ENCODE data around the gene FBXO8. TPM values are rescaled to one million over a fixed set of nuclear protein-coding genes. Genes with fewer than 3 reads are reported as not detected.

Gene FBXO8
- total RNA-seq, 1 donor from 2014 or later = 24.1 TPM

GRCh38 chr4:174254613-174255012 is 28.9 kb downstream of the FBXO8 start:
- DNase-seq (ENCODE audit: low spot score in 2 of 2) = no peak
- no peak for FAIRE-seq

DNA sequence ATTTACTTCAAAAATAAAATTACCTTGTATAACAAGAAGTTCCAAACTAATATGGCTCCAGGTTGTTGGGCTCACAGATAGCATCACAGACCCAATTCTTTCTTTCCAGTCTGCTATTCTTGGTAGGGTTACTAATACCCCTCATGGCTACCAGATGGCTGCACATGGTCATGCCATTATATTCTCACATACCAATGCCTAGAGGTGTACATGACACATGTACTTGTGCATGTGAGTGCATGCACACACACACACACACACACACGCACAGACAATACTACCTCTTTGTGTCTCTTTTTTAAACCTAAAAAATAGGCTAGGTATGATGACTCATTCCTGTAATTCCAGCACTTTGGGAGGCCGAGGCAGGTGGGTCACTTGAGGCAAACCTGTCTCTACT is 31.1 kb downstream of the FBXO8 start:
- FAIRE-seq = no peak

GRCh38 chr4:174248407-174248806 is 35.1 kb downstream of the FBXO8 start:
- FAIRE-seq = no peak
- no peak for DNase-seq (ENCODE audit: low spot score in 2 of 2)

More for the DNA sequence above, 31.1 kb downstream of the FBXO8 start:
- DNase-seq (ENCODE audit: low spot score in 2 of 2) = no peak

DNA sequence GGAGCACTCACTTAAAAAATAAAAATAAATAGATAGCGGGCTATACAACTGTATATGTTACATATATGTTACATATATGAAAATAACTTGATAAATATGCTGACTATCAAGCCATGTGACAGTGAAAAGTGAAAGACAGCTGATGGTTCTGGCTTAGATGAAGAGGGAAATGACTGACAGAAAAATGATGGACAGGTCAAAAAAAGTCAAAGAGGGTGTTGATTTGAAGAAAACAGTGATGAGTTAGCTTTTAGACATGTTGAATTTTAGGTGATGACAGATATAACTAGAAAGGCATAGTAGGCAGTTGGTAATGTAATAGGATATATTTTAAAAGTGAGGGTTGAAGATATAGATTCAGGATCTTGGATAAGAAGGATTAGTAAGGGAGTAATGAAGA is 37.8 kb downstream of the FBXO8 start:
- FAIRE-seq (no peak), DNase-seq (ENCODE audit: low spot score in 2 of 2) (no peak)

DNA sequence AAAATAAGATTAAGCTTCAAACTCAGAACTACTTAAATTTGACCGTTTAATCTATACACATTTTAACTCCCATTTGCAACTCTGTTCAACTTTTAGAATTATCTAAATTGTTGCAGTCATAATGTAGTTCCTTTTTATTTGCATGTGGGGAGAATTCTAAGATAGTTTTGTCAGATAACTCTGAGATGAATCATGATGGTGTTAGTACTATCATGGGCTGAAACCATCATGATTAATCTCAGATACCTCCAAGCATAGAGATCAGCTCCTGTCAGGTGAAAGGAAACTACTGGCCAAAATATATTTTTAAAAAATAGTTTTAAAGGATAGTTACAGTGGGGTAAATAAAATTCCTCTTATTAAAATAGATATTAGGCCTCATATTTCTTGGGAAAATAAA is 39.0 kb downstream of the FBXO8 start:
- FAIRE-seq = no peak

GRCh38 chr4:174241162-174241561 is 42.3 kb downstream of the FBXO8 start:
- FAIRE-seq (no peak), DNase-seq (ENCODE audit: low spot score in 2 of 2) (no peak)

More for the DNA sequence above, 39.0 kb downstream of the FBXO8 start:
- DNase-seq (ENCODE audit: low spot score in 2 of 2) = no peak

GRCh38 chr4:174236359-174236758 is 47.1 kb downstream of the FBXO8 start:
- no peak for FAIRE-seq

DNA sequence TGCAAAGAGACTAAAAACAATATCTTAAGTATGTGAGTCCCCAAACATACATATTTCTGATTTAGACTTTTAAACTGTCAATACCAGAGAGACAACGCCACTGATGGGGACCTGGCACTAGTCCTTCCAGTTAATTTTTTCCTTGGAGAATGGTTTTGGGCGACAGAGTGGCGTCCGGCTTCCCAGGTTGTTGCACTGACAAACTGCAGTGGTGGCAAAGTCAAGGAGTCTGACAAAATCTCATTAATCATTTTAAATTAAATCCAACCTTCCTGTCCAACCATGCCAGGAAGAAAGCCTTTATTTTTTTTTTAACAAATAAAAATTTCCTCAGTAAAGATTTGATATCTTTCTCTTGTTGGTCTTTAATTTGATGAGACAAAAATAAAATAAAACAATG is 52.8 kb downstream of the FBXO8 start:
- no peak for FAIRE-seq
- no peak for DNase-seq (ENCODE audit: low spot score in 2 of 2)

More at GRCh38 chr4:174236359-174236758, 47.1 kb downstream of the FBXO8 start:
- no peak for DNase-seq (ENCODE audit: low spot score in 2 of 2)

DNA sequence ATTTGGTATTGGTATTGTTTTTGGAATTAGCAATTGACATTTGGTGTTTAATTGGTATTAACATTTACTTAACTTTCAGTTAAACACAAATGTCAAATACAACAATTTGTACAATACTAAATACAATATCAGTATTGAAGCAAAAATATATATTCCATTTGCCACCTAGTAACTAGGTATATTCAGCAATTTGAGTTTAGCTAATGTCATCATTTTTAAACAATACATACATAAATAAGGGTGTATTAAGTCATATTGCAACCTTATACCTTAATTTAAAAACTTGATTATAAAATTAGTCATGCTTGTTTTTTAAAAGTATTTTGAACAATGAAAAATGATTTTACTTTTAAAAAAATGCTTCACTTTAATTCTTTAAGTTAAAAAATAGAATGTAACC is 53.3 kb downstream of the FBXO8 start:
- FAIRE-seq = peak; percentile 58
- no peak for DNase-seq (ENCODE audit: low spot score in 2 of 2)

- FAIRE-seq = no peak
- DNase-seq (ENCODE audit: low spot score in 2 of 2) = no peak
These were observed 54.5 kb downstream of the FBXO8 start for GRCh38 chr4:174228988-174229387.

GRCh38 chr4:174225349-174226049 is 58.0 kb downstream of the FBXO8 start:
- no peak for FAIRE-seq

DNA sequence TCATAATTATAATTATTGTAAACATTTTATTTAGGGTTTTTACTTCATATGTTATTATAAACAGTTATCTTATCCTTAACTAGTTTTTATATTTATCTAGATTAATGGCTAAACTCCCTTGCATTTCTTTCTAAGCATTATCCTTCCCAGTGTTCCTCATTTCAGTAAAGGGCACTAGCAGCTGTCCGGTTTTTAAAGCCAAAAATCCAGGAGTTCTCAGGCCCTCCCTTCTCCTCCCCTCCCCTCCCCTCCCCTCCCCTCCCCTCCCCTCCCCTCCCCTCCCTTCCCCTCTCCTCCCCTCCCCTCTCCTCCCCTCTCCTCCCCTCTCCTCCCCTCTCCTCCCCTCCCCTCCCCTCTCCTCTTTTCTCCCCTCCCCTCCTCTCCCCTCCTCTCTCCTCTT is 58.9 kb downstream of the FBXO8 start:
- DNase-seq (ENCODE audit: low spot score in 2 of 2) (no peak), FAIRE-seq (no peak)

More at GRCh38 chr4:174225349-174226049, 58.0 kb downstream of the FBXO8 start:
- no peak for DNase-seq (ENCODE audit: low spot score in 2 of 2)

GRCh38 chr4:174222266-174222872 is 61.1 kb downstream of the FBXO8 start:
- DNase-seq (ENCODE audit: low spot score in 2 of 2) (no peak), FAIRE-seq (no peak)

DNA sequence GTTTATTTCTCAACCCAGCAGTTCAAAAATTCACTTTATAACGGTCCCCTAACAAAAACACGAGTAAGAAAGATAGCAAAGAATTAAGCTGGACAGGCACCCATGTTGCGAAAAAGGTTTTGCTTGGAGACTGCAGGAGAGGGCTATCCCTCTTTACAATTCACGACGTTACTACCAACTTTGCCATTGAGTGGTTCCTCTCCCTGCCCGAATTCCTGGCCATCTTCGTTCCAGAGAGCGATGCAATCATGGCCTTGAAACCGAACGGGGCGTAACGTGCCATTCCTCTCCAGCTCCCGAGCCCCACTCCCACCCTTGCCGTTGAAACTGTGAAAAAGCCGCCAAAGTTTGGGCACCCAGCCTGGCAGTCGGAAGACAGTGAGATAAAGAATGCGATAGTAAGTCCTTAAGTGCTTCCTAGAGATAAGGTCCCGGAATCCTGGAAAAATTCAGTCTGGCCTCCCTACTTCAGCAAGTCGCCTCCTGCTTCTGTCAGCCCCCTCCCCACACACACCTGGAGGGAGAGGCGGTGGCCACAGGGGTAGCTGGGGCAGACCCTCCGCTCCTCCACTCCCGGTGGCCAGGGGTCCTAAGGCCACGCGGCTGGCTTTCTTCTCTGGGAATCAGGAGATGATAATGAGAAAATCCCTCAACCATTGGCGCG is 65.2 kb downstream of the FBXO8 start:
- DNase-seq (ENCODE audit: low spot score in 2 of 2) (no peak), FAIRE-seq (no peak)

DNA sequence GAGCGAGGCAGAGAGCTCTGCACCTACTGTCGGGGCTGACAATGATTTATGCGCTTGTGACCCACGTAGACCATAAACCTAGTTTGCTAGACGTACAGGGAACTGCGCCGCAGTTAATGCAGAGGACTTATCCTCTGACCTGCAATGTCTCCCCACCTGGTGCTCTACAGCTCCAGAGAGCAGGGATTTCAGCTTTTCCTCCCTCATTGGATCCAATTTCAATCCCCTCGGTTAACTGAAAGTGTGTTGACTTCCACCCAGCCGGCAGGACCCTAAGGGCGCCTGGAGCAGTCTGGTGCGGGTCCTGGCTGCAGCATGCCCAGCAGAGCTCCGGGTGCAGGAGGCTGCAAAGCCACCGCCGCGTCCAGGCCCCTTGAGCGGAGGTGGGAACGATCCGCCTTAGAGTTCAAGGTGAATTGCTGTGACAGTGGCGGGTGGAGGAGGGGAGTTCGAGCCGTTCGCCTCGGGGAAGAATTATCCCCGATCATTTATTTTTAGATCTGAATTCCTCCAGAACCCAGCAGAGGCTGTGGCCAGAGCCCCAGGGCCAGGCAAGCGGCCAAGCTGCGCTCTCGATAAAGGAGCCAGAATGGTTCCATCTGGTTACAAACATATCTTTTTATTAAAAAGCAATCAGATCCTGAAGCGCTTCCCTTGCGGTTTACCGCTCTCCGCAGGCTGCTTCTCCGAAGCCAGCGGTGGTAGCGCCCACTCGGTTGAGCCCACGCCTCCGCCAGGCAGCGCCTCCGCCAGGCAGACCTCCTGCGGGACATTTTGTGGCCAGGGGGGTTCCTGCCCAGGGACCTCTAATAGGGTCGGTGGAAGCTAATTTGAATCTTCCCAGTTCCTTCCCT is 66.0 kb downstream of the FBXO8 start:
- DNase-seq (ENCODE audit: low spot score in 2 of 2) = no peak
- FAIRE-seq = no peak

DNA sequence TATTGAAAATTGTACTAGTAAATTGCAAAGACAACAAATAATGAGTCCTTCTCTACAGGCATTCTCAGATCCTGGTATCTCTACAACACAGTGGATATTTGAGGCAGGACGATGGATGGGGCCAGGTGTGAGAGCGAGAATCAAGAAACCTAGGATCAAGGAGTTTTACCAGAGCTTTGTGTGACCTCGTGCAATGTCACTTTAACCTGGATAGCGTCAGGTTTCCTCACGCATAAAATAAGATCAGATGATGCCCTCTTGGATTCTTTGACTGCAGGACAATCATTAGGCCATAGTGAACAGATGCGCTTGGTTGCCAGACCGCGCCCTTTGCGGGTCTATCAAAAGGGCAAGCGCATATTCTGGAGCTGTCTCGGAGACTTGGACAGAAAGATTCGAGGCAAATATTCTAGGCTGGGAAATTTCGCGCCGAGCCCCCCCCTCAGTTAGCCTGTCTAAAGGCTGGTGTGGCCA is 66.6 kb downstream of the FBXO8 start:
- DNase-seq (ENCODE audit: low spot score in 2 of 2) (no peak), FAIRE-seq (no peak)

GRCh38 chr4:174215961-174216680 is 67.3 kb downstream of the FBXO8 start:
- no peak for DNase-seq (ENCODE audit: low spot score in 2 of 2)

DNA sequence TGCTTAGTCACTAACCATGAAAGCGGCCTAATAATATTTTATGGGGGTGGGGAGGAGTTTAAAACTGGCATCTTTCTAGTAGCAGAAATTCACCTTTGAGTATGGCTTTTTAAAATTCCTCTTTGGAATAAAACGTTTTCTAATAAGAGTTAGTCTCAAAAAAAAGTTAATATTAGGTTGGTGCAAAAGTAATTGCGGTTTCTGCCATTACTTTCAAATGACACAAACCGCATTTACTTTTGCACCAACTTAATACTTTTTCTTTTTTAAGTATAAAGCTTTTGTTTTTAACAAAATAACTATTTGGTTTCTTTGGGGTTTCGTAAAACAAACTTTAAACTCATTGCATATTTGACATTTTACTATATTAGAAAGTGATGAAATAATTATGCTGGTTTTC is 68.4 kb downstream of the FBXO8 start:
- FAIRE-seq = no peak
- DNase-seq (ENCODE audit: low spot score in 2 of 2) = no peak

More at GRCh38 chr4:174215961-174216680, 67.3 kb downstream of the FBXO8 start:
- FAIRE-seq = no peak

DNA sequence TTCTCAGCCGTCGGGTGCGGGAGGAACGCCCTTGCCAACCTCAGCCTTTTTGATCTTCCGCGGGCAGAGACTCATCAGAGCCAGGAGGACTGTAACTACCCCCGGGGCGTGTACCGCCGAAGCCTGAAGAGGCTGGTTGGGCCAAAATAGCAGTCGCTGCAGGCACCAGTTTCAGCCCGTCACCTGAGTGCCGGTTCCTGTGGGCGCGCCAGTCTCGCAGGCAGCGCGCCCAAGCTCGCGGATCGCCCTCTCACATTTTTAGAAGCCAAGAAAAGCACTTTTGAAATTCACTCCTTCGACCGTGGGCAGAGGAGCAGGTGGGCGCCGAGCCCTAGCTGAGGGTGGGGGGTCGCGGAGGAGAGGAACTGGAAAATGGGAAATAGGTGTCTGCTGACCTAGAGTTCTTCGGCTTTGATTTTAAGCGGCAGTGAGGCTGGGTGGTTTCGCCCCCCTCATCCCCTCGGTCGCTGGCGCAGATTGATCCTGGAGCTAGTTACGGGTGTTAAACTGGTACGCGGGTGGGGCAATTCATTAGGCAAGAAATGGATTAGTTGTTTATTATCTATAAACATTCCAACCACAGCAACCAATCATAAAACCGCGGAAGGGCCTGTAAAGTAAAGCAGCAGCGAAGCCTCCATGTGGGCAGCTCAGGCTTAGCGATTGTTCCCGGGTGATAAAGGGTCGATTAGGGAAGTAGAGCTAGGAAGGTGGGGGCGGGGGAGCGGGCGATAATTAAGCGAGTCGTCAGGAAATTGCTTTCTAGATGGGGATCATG is 69.2 kb downstream of the FBXO8 start:
- FAIRE-seq (no peak), DNase-seq (ENCODE audit: low spot score in 2 of 2) (no peak)

Measured in frontal cortex (tissue), 4 donors.